ENCODE measurements around the gene SMIM17.

DNA sequence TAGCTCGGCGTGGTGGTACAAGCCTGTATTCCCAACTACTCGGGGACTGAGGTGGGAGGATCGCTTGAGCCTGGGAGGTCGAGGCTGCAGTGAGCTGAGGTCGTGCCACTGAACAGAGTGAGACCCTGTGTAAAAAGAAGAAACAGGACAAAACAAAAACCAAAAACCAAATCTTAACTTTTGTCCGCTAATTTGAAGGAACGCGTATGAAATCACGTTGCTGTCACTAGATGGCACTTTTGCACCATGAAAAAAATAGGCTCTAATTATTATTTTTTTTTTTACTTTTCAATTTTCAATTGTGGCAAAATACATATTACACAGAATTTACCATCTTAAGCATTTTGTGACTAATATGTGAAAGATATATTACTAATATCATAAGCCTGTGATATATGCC is 46.2 kb downstream of the SMIM17 start:
- no peak for TF ChIP-seq POLR2A (IDR thresholded peaks at IDR 0.05)
- TF ChIP-seq, protein P1, sequence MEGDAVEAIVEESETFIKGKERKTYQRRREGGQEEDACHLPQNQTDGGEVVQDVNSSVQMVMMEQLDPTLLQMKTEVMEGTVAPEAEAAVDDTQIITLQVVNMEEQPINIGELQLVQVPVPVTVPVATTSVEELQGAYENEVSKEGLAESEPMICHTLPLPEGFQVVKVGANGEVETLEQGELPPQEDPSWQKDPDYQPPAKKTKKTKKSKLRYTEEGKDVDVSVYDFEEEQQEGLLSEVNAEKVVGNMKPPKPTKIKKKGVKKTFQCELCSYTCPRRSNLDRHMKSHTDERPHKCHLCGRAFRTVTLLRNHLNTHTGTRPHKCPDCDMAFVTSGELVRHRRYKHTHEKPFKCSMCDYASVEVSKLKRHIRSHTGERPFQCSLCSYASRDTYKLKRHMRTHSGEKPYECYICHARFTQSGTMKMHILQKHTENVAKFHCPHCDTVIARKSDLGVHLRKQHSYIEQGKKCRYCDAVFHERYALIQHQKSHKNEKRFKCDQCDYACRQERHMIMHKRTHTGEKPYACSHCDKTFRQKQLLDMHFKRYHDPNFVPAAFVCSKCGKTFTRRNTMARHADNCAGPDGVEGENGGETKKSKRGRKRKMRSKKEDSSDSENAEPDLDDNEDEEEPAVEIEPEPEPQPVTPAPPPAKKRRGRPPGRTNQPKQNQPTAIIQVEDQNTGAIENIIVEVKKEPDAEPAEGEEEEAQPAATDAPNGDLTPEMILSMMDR (IDR thresholded peaks at IDR 0.05), result no peak

All from uterus (tissue), 2 donors.